ENCODE data around the gene MTSS2.
A peak's percentile ranks its signal among the peaks of the same experiment; 100 is the strongest.

MTSS2 gene

GRCh38 chr16:70696355-70696754 is 10.5 kb upstream of the MTSS2 start:
- TF ChIP-seq CTCF (IDR thresholded peaks at IDR 0.05; ENCODE audit: low read depth, low read length) = no peak
- Histone ChIP-seq H3K4me3 (ENCODE audit: low read depth, low read length) (no peak overlapping the region), H3K9me3 (no peaks in the 10 kb centered on the region), H3K27me3 (no peaks in the 10 kb centered on the region), H3K4me1 (peaks cover 63% of the 10 kb centered on the region), H3K36me3 (no peaks in the 10 kb centered on the region; the same call in 1 of the 2 replicates)
- no peak for DNase-seq

GRCh38 chr16:70695331-70696070 is 9.6 kb upstream of the MTSS2 start:
- Histone ChIP-seq H3K9me3 (no peaks in the 10 kb centered on the region), H3K36me3 (no peaks in the 10 kb centered on the region; the same call in 1 of the 2 replicates), H3K4me1 (peaks cover 63% of the 10 kb centered on the region), H3K4me3 (ENCODE audit: low read depth, low read length) (no peak overlapping the region), H3K27me3 (no peaks in the 10 kb centered on the region)
- DNase-seq = peak; percentile 77
- TF ChIP-seq CTCF (IDR thresholded peaks at IDR 0.05; ENCODE audit: low read depth, low read length) = 0 out of 2 replicates have a peak, but pooled peaks have one; percentile 14

- DNase-seq = peak; percentile 96
- no peak for TF ChIP-seq CTCF (IDR thresholded peaks at IDR 0.05; ENCODE audit: low read depth, low read length)
- no peaks in the 10 kb centered on the region; the same call in 1 of the 2 replicates for H3K36me3 ChIP-seq
- H3K4me1 ChIP-seq = peaks cover 63% of the 10 kb centered on the region
- no peak overlapping the region for H3K4me3 ChIP-seq (ENCODE audit: low read depth, low read length)
- H3K9me3 ChIP-seq = no peaks in the 10 kb centered on the region
- no peaks in the 10 kb centered on the region for H3K27me3 ChIP-seq
Measured at GRCh38 chr16:70694868-70695218, 9.0 kb upstream of the MTSS2 start.

GRCh38 chr16:70694088-70694867 is 8.4 kb upstream of the MTSS2 start:
- no peaks in the 10 kb centered on the region for H3K27me3 ChIP-seq
- peaks cover 63% of the 10 kb centered on the region for H3K4me1 ChIP-seq
- no peaks in the 10 kb centered on the region for H3K9me3 ChIP-seq
- no peak for DNase-seq
- TF ChIP-seq CTCF (IDR thresholded peaks at IDR 0.05; ENCODE audit: low read depth, low read length) = no peak
- no peaks in the 10 kb centered on the region; the same call in 1 of the 2 replicates for H3K36me3 ChIP-seq
- H3K4me3 ChIP-seq (ENCODE audit: low read depth, low read length) = no peak overlapping the region

DNA sequence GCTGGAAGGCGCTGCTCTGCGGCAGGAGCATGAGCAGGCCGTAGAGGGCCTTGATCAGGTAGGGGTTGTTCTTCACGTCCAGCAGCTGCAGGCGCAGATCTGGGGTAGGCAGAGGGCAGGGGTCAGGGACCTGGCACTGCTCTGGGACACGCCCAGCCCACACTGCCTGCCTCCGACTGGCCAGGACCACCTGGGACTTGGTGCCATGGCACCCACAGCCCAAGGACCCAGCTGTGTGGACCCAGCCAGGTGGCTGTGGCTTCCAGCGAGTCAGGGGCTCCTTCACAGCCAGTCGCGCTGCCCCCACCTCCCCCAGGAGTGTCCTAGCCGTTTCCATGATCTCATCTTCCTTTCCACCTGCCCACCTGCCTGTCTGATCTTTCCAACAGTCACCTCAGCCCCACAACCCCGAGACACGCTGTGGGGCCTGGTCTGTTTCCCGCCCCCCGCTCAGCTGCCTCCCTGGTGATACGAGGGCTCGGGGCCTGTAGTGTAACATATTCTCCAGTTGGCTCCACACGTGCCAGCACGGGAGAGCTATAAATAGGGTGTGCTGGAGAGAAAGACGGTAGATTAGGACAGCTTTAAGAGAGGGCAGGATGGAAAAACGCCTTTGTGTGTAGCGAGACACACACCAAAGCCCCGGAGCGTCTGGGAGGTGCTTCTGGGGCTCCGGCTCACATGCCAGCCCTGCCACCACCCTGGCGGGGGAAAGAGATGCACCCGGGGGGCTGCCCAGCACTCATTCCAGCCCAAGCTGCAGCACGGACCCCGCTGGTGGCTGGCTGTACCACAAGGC is 7.2 kb upstream of the MTSS2 start:
- TF ChIP-seq CTCF (IDR thresholded peaks at IDR 0.05; ENCODE audit: low read depth, low read length) = no peak
- no peak overlapping the region for H3K4me3 ChIP-seq (ENCODE audit: low read depth, low read length)
- H3K36me3 ChIP-seq = no peaks in the 10 kb centered on the region; the same call in 1 of the 2 replicates

More for the DNA sequence above, 7.2 kb upstream of the MTSS2 start:
- Histone ChIP-seq H3K4me1 (peaks cover 70% of the 10 kb centered on the region), H3K27me3 (no peaks in the 10 kb centered on the region), H3K9me3 (no peaks in the 10 kb centered on the region)
- DNase-seq = no peak

Measured in BE2C (cell line).